CD14-positive monocyte (primary cell): ENCODE results near the gene COL13A1. TPM values are rescaled to one million over a fixed set of nuclear protein-coding genes. Genes with fewer than 3 reads are reported as not detected.

Experiments
- DNase-seq, 3 donors: peaks; one replicate each; pipeline ENCODE4 v3.0.0-alpha.2; 2011 to 2022
- H2AFZ ChIP-seq: 2 replicates; pipeline ENCODE4 v1.6.0; 2012; ENCODE audit warnings: mild to moderate bottlenecking, low read depth, low read length, inconsistent platforms; ENCODE audit not compliant: insufficient read depth, poor library complexity, severe bottlenecking
- H3K27ac ChIP-seq, 2 donors: 1 replicate in 1 of 2; 2 replicates in 1 of 2; pipeline ENCODE4 v1.5.1; 2012 to 2013; ENCODE audit warnings: low read length in 2 of 2, control low read depth in 1 of 2, inconsistent platforms in 1 of 2, low read depth in 1 of 2, mild to moderate bottlenecking in 1 of 2
- H3K27me3 ChIP-seq, 2 donors: one replicate each; pipeline versions ENCODE4 v1.6.0 to v1.6.1; 2011 to 2013; ENCODE audit warnings: low read length in 2 of 2; ENCODE audit not compliant: control insufficient read depth in 2 of 2, insufficient read depth in 2 of 2
- H3K36me3 ChIP-seq, 2 donors: replicated peaks in 1 of 2; 1 replicate in 1 of 2; 2 replicates in 1 of 2; pipeline versions ENCODE4 v1.5.1 to v1.6.1; 2012 to 2013; ENCODE audit warnings: low read length in 2 of 2, control low read depth in 1 of 2, inconsistent platforms in 1 of 2, mild to moderate bottlenecking in 1 of 2; ENCODE audit not compliant: insufficient read depth in 2 of 2, control insufficient read depth in 1 of 2
- H3K4me1 ChIP-seq, 2 donors: 1 replicate in 1 of 2; 2 replicates in 1 of 2; pipeline versions ENCODE4 v1.5.1 to v1.6.1; 2012 to 2013; ENCODE audit warnings: low read length in 2 of 2, control low read depth in 1 of 2, inconsistent platforms in 1 of 2, mild to moderate bottlenecking in 1 of 2, moderate library complexity in 1 of 2; ENCODE audit not compliant: insufficient read depth in 2 of 2, control insufficient read depth in 1 of 2
- H3K4me2 ChIP-seq: replicated peaks from 2 replicates; pipeline ENCODE3; 2012; ENCODE audit warnings: low read length, moderate library complexity, mild to moderate bottlenecking; ENCODE audit not compliant: poor library complexity, severe bottlenecking; ENCODE audit errors: extremely low read depth
- H3K4me3 ChIP-seq, 3 experiments: fragments of 200-600 bp in 1 of 3; sonication (generic) in 1 of 3; replicated peaks in 1 of 3; 1 replicate in 2 of 3; 2 replicates in 1 of 3; pipeline ENCODE4 v1.5.1; 2011 to 2013; ENCODE audit warnings: low read length in 3 of 3, mild to moderate bottlenecking in 3 of 3, control low read depth in 2 of 3, low read depth in 2 of 3, inconsistent platforms in 1 of 3, moderate library complexity in 1 of 3
- H3K79me2 ChIP-seq: 2 replicates; pipeline ENCODE4 v1.6.0; 2012; ENCODE audit warnings: mild to moderate bottlenecking, control low read depth, inconsistent platforms, low read length, moderate library complexity; ENCODE audit not compliant: insufficient read depth
- H3K9ac ChIP-seq: 2 replicates; pipeline ENCODE4 v1.6.0; 2017; ENCODE audit warnings: low read length, mild to moderate bottlenecking; ENCODE audit not compliant: insufficient read depth, poor library complexity, severe bottlenecking
- H3K9me3 ChIP-seq, 2 donors: replicated peaks in 1 of 2; 1 replicate in 1 of 2; 2 replicates in 1 of 2; pipeline versions ENCODE4 v1.5.1 to v1.6.1; 2012 to 2013; ENCODE audit warnings: low read length in 2 of 2, control low read depth in 1 of 2; ENCODE audit not compliant: control insufficient read depth in 1 of 2, insufficient read depth in 1 of 2
- H4K20me1 ChIP-seq: 2 replicates; pipeline ENCODE4 v1.6.0; 2012; ENCODE audit warnings: mild to moderate bottlenecking, low read length, control low read depth, moderate library complexity; ENCODE audit not compliant: insufficient read depth
- H3K27ac Mint-ChIP-seq, 7 donors: one replicate each; pipeline ENCODE4 v1.8.0; 2020; ENCODE audit warnings: mild to moderate bottlenecking in 7 of 7, mixed read lengths in 7 of 7, moderate library complexity in 6 of 7, inconsistent platforms in 2 of 7
- H3K27me3 Mint-ChIP-seq, 3 donors: one replicate each; pipeline ENCODE4 v1.8.0; 2021 to 2022; ENCODE audit warnings: low read depth in 3 of 3, mild to moderate bottlenecking in 3 of 3, mixed read lengths in 3 of 3, moderate library complexity in 3 of 3, inconsistent platforms in 1 of 3
- H3K36me3 Mint-ChIP-seq, 2 donors: one replicate each; pipeline ENCODE4 v1.8.0; 2020; ENCODE audit warnings: mixed read lengths in 2 of 2, inconsistent platforms in 1 of 2, mild to moderate bottlenecking in 1 of 2
- H3K4me1 Mint-ChIP-seq: one replicate; pipeline ENCODE4 v1.8.0; 2020; ENCODE audit warnings: mild to moderate bottlenecking, mixed read lengths
- H3K4me3 Mint-ChIP-seq, 2 donors: one replicate each; pipeline ENCODE4 v1.8.0; 2020; ENCODE audit warnings: mild to moderate bottlenecking in 2 of 2, mixed read lengths in 2 of 2, moderate library complexity in 1 of 2
- H3K9me3 Mint-ChIP-seq, 7 donors: one replicate each; pipeline ENCODE4 v1.8.0; 2020 to 2022; ENCODE audit warnings: mixed read lengths in 7 of 7, mild to moderate bottlenecking in 6 of 7, moderate library complexity in 6 of 7, inconsistent platforms in 2 of 7
- WGBS: methylation state at CpG from one replicate; pipeline ENCODE4 v1.1.5; 2013; ENCODE audit warnings: missing lambda C conversion rate; ENCODE audit not compliant: insufficient coverage; 5-methylcytosine and 5-hydroxymethylcytosine counted together
- intact Hi-C, 2 donors: fragments of 100-400 bp; cut with micrococcal nuclease; formaldehyde crosslinking; loops; one replicate each; pipeline versions ENCODE4 v1.15.0 to v1.15.1; 2023
- polyA plus RNA-seq, 3 donors: library from polyadenylated mRNA; depleted of rRNA in 1 of 3; unstranded in 2 of 3; stranded (reverse) in 1 of 3; fragments of 300-500 nt in 2 of 3; fragments of >200 nt in 1 of 3; fragmentation: Illumina TruSeq in 2 of 3; gene quantifications; 1 replicate in 2 of 3; 2 replicates in 1 of 3; pipeline ENCODE4 v1.2.3, GENCODE V29; 2012 to 2021
- TF ChIP-seq, protein P1 (sequence below): fragments of 200-600 bp; IDR thresholded peaks from one replicate; pipeline ENCODE4 v1.8.0; 2022; ENCODE audit warnings: antibody characterized with exemption, mild to moderate bottlenecking

The COL13A1 gene
- polyA plus RNA-seq, 3 donors: not detected

DNA sequence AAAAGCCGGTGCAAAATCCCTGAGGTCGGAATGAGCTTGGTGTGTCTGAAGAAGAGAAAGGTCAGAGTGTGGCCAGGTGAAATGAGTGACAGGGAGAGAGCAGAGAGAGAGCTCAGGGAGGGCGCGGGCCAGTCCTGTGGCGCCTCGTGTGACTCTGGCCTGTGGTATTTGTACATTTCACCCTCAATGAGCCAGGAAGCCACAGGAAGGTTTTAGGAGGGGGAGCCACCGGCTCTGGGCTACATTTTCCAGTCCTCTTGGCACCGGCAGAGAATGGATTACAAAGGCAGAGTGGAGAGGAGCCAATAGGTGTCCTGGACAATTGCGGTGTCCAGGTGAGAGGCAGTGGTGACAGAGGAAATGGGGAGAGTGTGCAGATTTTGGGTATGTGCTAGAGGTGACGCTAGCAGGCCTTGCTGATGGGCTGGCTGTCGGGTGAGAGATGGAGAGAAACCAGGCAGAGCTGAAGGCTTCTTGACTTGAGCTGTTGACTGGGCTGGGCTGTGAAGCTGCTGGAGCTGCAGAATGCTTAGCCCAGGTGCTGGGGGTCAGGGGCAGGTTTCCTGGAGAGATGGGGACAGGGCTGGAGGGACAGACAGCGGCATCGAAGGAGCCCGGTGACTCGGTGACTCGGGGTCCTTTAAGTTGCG, 38.1 kb downstream of the COL13A1 start:
- Histone ChIP-seq H3K4me3 (no peak overlapping the region), H3K27me3 (no peaks in the 10 kb centered on the region), H3K4me2 (no peak overlapping the region), H3K9me3 (no peaks in the 10 kb centered on the region), H4K20me1 (no peaks in the 10 kb centered on the region), H3K9ac (no peak overlapping the region), H2AFZ (no peak overlapping the region), H3K36me3 (no peaks in the 10 kb centered on the region), H3K79me2 (no peaks in the 10 kb centered on the region), H3K4me1 (no peaks in the 10 kb centered on the region), H3K27ac (no peak overlapping the region)
- WGBS: 75% methylated on average over 11 of the region's 17 CpGs
- intact Hi-C loops: no loop called here
- Mint-ChIP-seq H3K27ac (no peak overlapping the region), H3K36me3 (no peaks in the 10 kb centered on the region), H3K4me3 (peak overlapping the region in 1 of 2 donors; percentile 52), H3K4me1 (no peaks in the 10 kb centered on the region), H3K27me3 (peaks cover 6 to 22% (median 11%) of the 10 kb centered on the region in 3 donors), H3K9me3 (no peaks in the 10 kb centered on the region)
- DNase-seq: no peak
- TF ChIP-seq, protein P1, sequence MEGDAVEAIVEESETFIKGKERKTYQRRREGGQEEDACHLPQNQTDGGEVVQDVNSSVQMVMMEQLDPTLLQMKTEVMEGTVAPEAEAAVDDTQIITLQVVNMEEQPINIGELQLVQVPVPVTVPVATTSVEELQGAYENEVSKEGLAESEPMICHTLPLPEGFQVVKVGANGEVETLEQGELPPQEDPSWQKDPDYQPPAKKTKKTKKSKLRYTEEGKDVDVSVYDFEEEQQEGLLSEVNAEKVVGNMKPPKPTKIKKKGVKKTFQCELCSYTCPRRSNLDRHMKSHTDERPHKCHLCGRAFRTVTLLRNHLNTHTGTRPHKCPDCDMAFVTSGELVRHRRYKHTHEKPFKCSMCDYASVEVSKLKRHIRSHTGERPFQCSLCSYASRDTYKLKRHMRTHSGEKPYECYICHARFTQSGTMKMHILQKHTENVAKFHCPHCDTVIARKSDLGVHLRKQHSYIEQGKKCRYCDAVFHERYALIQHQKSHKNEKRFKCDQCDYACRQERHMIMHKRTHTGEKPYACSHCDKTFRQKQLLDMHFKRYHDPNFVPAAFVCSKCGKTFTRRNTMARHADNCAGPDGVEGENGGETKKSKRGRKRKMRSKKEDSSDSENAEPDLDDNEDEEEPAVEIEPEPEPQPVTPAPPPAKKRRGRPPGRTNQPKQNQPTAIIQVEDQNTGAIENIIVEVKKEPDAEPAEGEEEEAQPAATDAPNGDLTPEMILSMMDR: no peak

GRCh38 chr10:69840773-69841172, 39.1 kb downstream of the COL13A1 start:
- intact Hi-C loops: no loop called here
- no peak overlapping the region for H3K4me3 Mint-ChIP-seq
- no peak overlapping the region for H2AFZ ChIP-seq
- TF ChIP-seq, protein P1: no peak
- peaks cover 9 to 24% (median 10%) of the 10 kb centered on the region in 3 donors for H3K27me3 Mint-ChIP-seq
- no peak overlapping the region for H3K9ac ChIP-seq
- H3K79me2 ChIP-seq: no peaks in the 10 kb centered on the region
- WGBS: 92% methylated on average over 9 of the region's 9 CpGs
- no peaks in the 10 kb centered on the region for H3K9me3 ChIP-seq
- H3K27ac ChIP-seq: no peak overlapping the region
- H3K9me3 Mint-ChIP-seq: no peaks in the 10 kb centered on the region
- no peaks in the 10 kb centered on the region for H3K4me1 ChIP-seq
- no peaks in the 10 kb centered on the region for H4K20me1 ChIP-seq
- no peaks in the 10 kb centered on the region for H3K36me3 Mint-ChIP-seq
- peaks cover 0 to 2% of the 10 kb centered on the region in 2 donors for H3K27me3 ChIP-seq
- H3K4me2 ChIP-seq: no peak overlapping the region
- no peak overlapping the region for H3K4me3 ChIP-seq
- no peaks in the 10 kb centered on the region for H3K36me3 ChIP-seq
- H3K27ac Mint-ChIP-seq: no peak overlapping the region
- no peak for DNase-seq
- no peaks in the 10 kb centered on the region for H3K4me1 Mint-ChIP-seq
